HG03558 (cell line): Measurements from ENCODE around the gene PITX3.

Source experiments
- ATAC-seq: cut with Tn5 transposase; IDR thresholded peaks from one replicate; pipeline ENCODE4 v1.9.1; 2021; ENCODE audit warnings: moderate number of reproducible peaks; ENCODE audit not compliant: unreplicated experiment; ENCODE audit errors: extremely low read depth

PITX3 gene

DNA sequence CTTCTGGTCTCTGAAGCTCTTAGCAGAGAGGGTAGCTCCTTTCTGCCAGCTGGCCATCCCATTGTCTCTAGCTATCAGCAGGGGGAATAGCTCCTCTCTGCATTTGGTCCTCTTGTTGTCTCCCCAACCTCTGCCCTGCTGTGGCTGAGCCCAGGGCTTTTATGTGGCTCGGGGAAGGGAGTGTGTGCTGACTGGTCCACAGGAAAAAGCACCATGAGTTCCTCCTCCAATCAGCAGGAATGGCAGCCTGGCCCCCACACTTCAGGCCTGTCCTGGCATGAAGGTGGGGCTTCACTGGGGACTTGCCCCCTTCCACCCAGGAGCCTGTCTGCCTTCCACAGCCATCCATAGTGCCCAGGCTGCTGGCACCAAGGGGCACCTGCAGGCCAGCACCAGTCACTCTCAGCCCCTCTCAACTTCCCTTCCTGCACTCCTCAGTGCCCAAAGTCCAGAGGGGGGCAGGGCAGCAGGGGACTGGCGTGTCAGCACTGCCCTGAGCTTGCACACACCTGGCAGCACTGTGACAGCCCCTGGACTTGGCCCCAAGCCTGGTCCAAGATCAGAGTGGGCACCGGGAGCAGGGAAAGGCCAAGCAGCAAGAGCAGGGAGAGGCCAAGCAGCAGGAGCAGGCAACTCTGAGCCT is 52.9 kb downstream of the PITX3 start:
- no peak for ATAC-seq

DNA sequence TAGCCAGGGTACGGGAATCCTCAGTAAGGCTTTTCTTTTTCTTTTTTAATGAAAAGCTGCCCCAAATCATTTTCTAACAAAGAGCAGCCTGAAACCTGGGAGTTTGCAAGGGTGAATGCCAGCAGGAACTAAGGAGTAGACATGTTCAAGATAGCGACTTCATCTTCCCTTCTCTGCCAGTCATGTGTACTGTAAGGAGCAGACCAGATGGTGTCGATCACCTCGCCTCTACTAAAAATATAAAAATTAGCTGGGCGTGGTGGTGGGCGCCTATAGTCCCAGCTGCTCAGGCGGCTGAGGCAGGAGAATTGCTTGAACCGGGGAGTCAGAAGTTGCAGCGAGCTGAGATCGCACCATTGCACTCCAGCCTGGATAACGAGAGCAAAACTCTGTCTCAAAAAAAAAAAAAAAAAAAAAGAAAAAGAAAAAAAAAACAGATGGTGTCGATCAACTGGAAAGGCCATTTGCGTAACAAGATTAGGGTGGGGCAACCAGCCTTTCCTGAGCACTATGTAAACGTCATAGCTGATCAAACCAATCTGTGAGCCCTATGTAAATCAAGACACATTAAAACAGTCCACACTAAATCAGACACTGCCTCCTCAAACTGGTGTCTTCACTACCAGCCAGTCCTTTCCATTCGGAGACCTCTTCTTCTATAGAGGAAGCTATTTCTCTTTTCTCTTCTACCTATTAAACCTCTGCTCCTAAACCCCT is 55.3 kb downstream of the PITX3 start:
- no peak for ATAC-seq

DNA sequence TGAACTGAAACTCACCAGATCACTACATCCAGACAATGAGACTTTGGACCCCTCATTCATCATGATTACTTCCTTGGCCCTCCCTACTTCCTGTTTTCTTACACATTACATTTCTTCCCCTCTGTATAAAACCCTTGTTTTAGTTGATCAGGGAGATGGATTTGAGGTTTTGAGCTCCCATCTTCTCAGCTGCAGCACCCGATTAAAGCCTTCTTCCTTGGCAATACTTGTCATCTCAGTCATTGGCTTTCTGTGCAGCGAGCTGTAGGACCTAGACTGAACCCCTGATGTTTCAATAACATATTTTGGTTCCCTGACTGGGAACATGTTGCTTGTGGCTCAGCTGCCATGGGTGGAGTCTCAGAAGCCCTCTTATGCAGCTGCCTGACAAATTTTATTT is 56.0 kb downstream of the PITX3 start:
- no peak for ATAC-seq

GRCh38 chr10:102184606-102185005 is 56.7 kb downstream of the PITX3 start:
- no peak for ATAC-seq
